A549 (cell line): ENCODE measurements around the gene MTPN.

Source experiments
- EP300 ChIP-seq, 2 experiments: fragments of >200 bp; sonication (Bioruptor Twin); formaldehyde crosslinking; IDR thresholded peaks; 2 replicates in 1 of 2; 3 replicates in 1 of 2; pipeline ENCODE4 v1.6.1; 2016 to 2017
- TF ChIP-seq, protein P1 (sequence below): fragments of >200 bp; sonication (Bioruptor Twin); formaldehyde crosslinking; IDR thresholded peaks from 3 replicates; pipeline ENCODE4 v1.5.1; 2016

DNA sequence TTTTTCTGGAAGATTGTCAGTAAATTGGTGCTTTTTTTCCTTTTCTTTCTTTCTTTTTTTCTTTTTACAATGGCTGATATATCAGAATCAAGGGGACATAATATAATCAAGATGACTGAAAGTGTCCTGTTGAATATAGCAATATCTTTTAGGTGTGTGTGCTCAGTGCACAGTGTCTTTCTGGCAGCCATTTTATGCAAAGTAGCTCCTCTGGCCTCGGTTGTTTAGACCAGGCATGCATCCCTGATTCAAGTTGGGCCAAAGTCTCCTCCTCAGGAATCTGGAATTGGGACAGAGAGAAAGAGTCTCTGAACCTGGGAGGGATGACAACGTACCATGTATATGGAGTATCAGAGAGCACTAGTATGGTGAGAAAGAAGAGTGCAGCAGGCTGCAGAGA is 49.0 kb upstream of the MTPN start:
- TF ChIP-seq, protein P1, sequence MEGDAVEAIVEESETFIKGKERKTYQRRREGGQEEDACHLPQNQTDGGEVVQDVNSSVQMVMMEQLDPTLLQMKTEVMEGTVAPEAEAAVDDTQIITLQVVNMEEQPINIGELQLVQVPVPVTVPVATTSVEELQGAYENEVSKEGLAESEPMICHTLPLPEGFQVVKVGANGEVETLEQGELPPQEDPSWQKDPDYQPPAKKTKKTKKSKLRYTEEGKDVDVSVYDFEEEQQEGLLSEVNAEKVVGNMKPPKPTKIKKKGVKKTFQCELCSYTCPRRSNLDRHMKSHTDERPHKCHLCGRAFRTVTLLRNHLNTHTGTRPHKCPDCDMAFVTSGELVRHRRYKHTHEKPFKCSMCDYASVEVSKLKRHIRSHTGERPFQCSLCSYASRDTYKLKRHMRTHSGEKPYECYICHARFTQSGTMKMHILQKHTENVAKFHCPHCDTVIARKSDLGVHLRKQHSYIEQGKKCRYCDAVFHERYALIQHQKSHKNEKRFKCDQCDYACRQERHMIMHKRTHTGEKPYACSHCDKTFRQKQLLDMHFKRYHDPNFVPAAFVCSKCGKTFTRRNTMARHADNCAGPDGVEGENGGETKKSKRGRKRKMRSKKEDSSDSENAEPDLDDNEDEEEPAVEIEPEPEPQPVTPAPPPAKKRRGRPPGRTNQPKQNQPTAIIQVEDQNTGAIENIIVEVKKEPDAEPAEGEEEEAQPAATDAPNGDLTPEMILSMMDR = no peak
- no peak for TF ChIP-seq EP300 (IDR thresholded peaks at IDR 0.05)
